Measurements from ENCODE around the gene PAPOLA. TPM values are rescaled to one million over a fixed set of nuclear protein-coding genes. Genes with fewer than 3 reads are reported as not detected.
A peak's percentile ranks its signal among the peaks of the same experiment; 100 is the strongest.

The PAPOLA gene
- total and polyA plus RNA-seq, 2 donors from 2014 or later: 70.8 to 160 TPM

DNA sequence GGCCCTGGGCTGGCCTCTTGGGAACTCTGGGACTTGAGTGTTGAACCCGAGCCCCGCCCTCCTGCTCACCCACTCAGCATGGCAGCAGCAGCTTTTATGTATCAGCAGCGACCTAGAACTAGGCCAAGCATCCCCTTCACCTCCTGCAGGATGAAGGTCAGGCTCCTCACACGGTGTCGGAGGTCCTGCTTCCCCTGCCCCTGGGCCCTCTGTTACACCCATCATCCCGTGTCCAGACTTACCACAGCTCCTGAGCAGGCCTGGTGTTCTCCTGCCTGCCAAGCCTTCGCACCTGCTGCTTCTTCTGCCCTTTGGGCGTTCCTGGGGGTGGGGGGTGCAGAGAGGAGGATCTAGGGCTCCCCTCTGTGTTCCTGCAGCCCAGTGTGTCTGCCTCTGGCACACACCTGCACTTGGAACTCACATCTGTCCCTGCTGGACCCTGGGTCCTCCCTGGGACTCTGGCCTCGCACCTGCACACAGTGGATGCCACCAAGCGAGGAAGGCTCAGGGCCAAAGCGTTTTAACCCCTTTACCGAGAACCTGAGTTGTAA is 80.3 kb downstream of the PAPOLA start:
- no peak overlapping the region for H3K9ac ChIP-seq (ENCODE audit: low read length in 3 of 3)
- H3K9me3 ChIP-seq (ENCODE audit: control insufficient read depth in 2 of 3, insufficient read depth in 1 of 3, low read length in 3 of 3): no peaks in the 10 kb centered on the region
- no peak overlapping the region for H3K4me3 ChIP-seq (ENCODE audit: low read length in 3 of 3)
- DNase-seq: peak in 1 of 5 donors; percentile 31
- intact Hi-C loops (cut with DNase I): no loop called here
- H3K36me3 ChIP-seq (ENCODE audit: control insufficient read depth in 2 of 3, insufficient read depth in 3 of 3, low read length in 3 of 3): no peaks in the 10 kb centered on the region
- H3K27ac ChIP-seq (ENCODE audit: low read depth in 2 of 2, low read length in 2 of 2): no peak overlapping the region
- no peaks in the 10 kb centered on the region for H3K4me1 ChIP-seq (ENCODE audit: control insufficient read depth in 2 of 3, insufficient read depth in 2 of 3, low read depth in 1 of 3, low read length in 3 of 3)
- no peak for TF ChIP-seq CTCF (IDR thresholded peaks at IDR 0.05; ENCODE audit: borderline replicate concordance, extremely low read depth, insufficient read depth)
- FAIRE-seq: no peak
- no peaks in the 10 kb centered on the region for H3K27me3 ChIP-seq (ENCODE audit: control insufficient read depth, insufficient read depth, low read length)

- Histone ChIP-seq H3K9me3 (ENCODE audit: control insufficient read depth in 2 of 3, insufficient read depth in 1 of 3, low read length in 3 of 3) (no peaks in the 10 kb centered on the region), H3K4me3 (ENCODE audit: low read length in 3 of 3) (no peak overlapping the region), H3K9ac (ENCODE audit: low read length in 3 of 3) (no peak overlapping the region), H3K36me3 (ENCODE audit: control insufficient read depth in 2 of 3, insufficient read depth in 3 of 3, low read length in 3 of 3) (no peaks in the 10 kb centered on the region), H3K4me1 (ENCODE audit: control insufficient read depth in 2 of 3, insufficient read depth in 2 of 3, low read depth in 1 of 3, low read length in 3 of 3) (no peaks in the 10 kb centered on the region), H3K27me3 (ENCODE audit: control insufficient read depth, insufficient read depth, low read length) (no peaks in the 10 kb centered on the region), H3K27ac (ENCODE audit: low read depth in 2 of 2, low read length in 2 of 2) (no peak overlapping the region)
- DNase-seq: peak in 1 of 5 donors; percentile 34
- intact Hi-C loops (cut with DNase I): no loop called here
- TF ChIP-seq CTCF (IDR thresholded peaks at IDR 0.05; ENCODE audit: borderline replicate concordance, extremely low read depth, insufficient read depth): no peak
- no peak for FAIRE-seq
Measured at GRCh38 chr14:96582995-96583394, 80.8 kb downstream of the PAPOLA start.

- Histone ChIP-seq H3K27me3 (ENCODE audit: control insufficient read depth, insufficient read depth, low read length) (no peaks in the 10 kb centered on the region), H3K36me3 (ENCODE audit: control insufficient read depth in 2 of 3, insufficient read depth in 3 of 3, low read length in 3 of 3) (no peaks in the 10 kb centered on the region), H3K4me3 (ENCODE audit: low read length in 3 of 3) (no peak overlapping the region), H3K27ac (ENCODE audit: low read depth in 2 of 2, low read length in 2 of 2) (no peak overlapping the region), H3K9ac (ENCODE audit: low read length in 3 of 3) (no peak overlapping the region), H3K9me3 (ENCODE audit: control insufficient read depth in 2 of 3, insufficient read depth in 1 of 3, low read length in 3 of 3) (no peaks in the 10 kb centered on the region), H3K4me1 (ENCODE audit: control insufficient read depth in 2 of 3, insufficient read depth in 2 of 3, low read depth in 1 of 3, low read length in 3 of 3) (no peaks in the 10 kb centered on the region)
- intact Hi-C loops (cut with DNase I): no loop called here
- FAIRE-seq (no peak), DNase-seq (peak in 1 of 5 donors; percentile 47)
- TF ChIP-seq CTCF (IDR thresholded peaks at IDR 0.05; ENCODE audit: borderline replicate concordance, extremely low read depth, insufficient read depth): no peak
Measured at GRCh38 chr14:96583569-96584041, 81.4 kb downstream of the PAPOLA start.

Data from kidney (tissue), 14 donors.